SU-DHL-6 (cell line): Measurements from ENCODE around the gene INHBA.

Experiments
- EZH2phosphoT487 ChIP-seq: fragments of 200-600 bp; sonication (generic), shearing (Covaris generic); conservative IDR thresholded peaks from 2 replicates; pipeline ENCODE4 v1.6.1; 2018; ENCODE audit warnings: mild to moderate bottlenecking, antibody characterized with exemption, low read length, moderate library complexity, mixed read lengths
- TF ChIP-seq, protein P1 (sequence below): fragments of 200-600 bp; sonication (generic); IDR thresholded peaks from one replicate; pipeline ENCODE4 v1.5.1; 2017; ENCODE audit warnings: antibody characterized with exemption, mild to moderate bottlenecking, low read length, moderate library complexity; ENCODE audit not compliant: insufficient read depth, poor library complexity, severe bottlenecking

DNA sequence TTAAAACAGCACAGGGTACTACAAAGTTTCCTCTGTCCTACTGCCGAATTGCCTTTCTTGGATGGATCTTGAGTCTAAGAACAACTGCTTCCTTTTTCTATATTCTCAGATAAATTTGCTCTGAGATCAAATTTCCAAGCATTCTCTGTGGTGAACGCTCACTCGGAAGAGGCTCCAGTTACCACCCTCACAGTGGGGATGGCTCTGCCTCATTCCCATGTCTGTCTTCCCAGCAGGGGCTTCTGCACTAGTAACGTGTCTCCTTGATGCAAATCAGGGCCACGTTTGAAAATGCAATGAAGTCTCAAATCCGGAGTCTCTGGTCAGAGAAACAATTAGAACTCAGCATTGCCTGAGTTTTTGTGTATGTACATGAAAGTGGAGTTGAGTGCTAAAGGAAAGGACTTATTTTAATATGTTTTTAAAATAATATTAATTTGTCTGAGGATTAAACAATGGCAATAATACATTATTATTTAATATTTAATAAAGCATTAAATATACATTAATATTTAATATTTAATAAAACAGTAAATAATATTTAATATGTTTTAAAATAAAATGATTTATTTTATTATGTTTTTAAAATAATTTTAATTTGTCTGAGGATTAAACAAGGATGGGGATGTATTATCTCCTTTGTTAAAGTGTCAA lies 61.8 kb downstream of the INHBA start:
- TF ChIP-seq, protein P1, sequence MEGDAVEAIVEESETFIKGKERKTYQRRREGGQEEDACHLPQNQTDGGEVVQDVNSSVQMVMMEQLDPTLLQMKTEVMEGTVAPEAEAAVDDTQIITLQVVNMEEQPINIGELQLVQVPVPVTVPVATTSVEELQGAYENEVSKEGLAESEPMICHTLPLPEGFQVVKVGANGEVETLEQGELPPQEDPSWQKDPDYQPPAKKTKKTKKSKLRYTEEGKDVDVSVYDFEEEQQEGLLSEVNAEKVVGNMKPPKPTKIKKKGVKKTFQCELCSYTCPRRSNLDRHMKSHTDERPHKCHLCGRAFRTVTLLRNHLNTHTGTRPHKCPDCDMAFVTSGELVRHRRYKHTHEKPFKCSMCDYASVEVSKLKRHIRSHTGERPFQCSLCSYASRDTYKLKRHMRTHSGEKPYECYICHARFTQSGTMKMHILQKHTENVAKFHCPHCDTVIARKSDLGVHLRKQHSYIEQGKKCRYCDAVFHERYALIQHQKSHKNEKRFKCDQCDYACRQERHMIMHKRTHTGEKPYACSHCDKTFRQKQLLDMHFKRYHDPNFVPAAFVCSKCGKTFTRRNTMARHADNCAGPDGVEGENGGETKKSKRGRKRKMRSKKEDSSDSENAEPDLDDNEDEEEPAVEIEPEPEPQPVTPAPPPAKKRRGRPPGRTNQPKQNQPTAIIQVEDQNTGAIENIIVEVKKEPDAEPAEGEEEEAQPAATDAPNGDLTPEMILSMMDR: no peak
- no peak for TF ChIP-seq EZH2phosphoT487
